ENCODE results near the gene GRPR.
"Not testable (repeated sequence)": the region's sequence is repeated elsewhere in the genome, so short reads cannot be mapped to it uniquely, and the experiment has no call there.

Gene GRPR

GRCh38 chrX:16138108-16138427 lies 14.7 kb downstream of the GRPR start:
- DNase-seq: no peak

GRCh38 chrX:16140448-16140847 lies 17.1 kb downstream of the GRPR start:
- no peak for DNase-seq

GRCh38 chrX:16140983-16141382 lies 17.6 kb downstream of the GRPR start:
- DNase-seq: no peak

- no peak for DNase-seq
Observed at GRCh38 chrX:16141422-16142245, 18.3 kb downstream of the GRPR start.

GRCh38 chrX:16142246-16142558 lies 18.8 kb downstream of the GRPR start:
- DNase-seq: no peak

GRCh38 chrX:16143968-16144367 lies 20.6 kb downstream of the GRPR start:
- no peak for DNase-seq

GRCh38 chrX:16144420-16144819 lies 21.1 kb downstream of the GRPR start:
- no peak for DNase-seq

GRCh38 chrX:16145093-16145492 lies 21.7 kb downstream of the GRPR start:
- not testable (repeated sequence) for DNase-seq

GRCh38 chrX:16145656-16146055 lies 22.3 kb downstream of the GRPR start:
- DNase-seq: no peak

- no peak for DNase-seq
Observed at GRCh38 chrX:16148896-16149295, 25.5 kb downstream of the GRPR start.

GRCh38 chrX:16155581-16156096 lies 32.3 kb downstream of the GRPR start:
- no peak for DNase-seq

- DNase-seq: no peak
Observed at GRCh38 chrX:16156692-16157331, 33.4 kb downstream of the GRPR start.

GRCh38 chrX:16160729-16161128 lies 37.4 kb downstream of the GRPR start:
- DNase-seq: no peak

- not testable (repeated sequence) for DNase-seq
Observed at GRCh38 chrX:16161173-16161572, 37.8 kb downstream of the GRPR start.

GRCh38 chrX:16162391-16162790 lies 39.0 kb downstream of the GRPR start:
- no peak for DNase-seq

GRCh38 chrX:16164748-16165147 lies 41.4 kb downstream of the GRPR start:
- DNase-seq: no peak

- no peak for DNase-seq
Observed at GRCh38 chrX:16167181-16167580, 43.8 kb downstream of the GRPR start, which contains the start of gene MAGEB17. Gene MAGEB17, plus strand, starts transcription at chrX:16167481. Its CDS starts 2,902 bp downstream, at chrX:16170383.

GRCh38 chrX:16171039-16171438 lies 47.7 kb downstream of the GRPR start:
- no peak for DNase-seq

GRCh38 chrX:16171944-16172343 lies 48.6 kb downstream of the GRPR start:
- no peak for DNase-seq

GRCh38 chrX:16172391-16172790 lies 49.0 kb downstream of the GRPR start:
- DNase-seq: no peak

GRCh38 chrX:16175329-16176061 lies 52.1 kb downstream of the GRPR start:
- no peak for DNase-seq

GRCh38 chrX:16177260-16177659 lies 53.9 kb downstream of the GRPR start:
- no peak for DNase-seq

- not testable (repeated sequence) for DNase-seq
Observed at GRCh38 chrX:16183843-16184242, 60.5 kb downstream of the GRPR start.

GRCh38 chrX:16185725-16186136 lies 62.4 kb downstream of the GRPR start:
- no peak for DNase-seq
